Ascending aorta (tissue), 2 donors: ENCODE results near the gene LONP1. TPM values are rescaled to one million over a fixed set of nuclear protein-coding genes. Genes with fewer than 3 reads are reported as not detected.

Experiments
- DNase-seq, 2 donors: peaks; one replicate each; pipeline ENCODE4 v3.0.0-alpha.2; 2019; ENCODE audit warnings: low spot score in 2 of 2
- H3K27ac ChIP-seq, 2 donors: fragments of 200-600 bp; sonication (generic); one replicate each; pipeline ENCODE4 v1.5.1; 2016 to 2017; ENCODE audit warnings: mild to moderate bottlenecking in 1 of 2
- H3K27me3 ChIP-seq: fragments of 200-600 bp; sonication (generic); one replicate; pipeline ENCODE4 v1.5.1; 2017
- H3K36me3 ChIP-seq, 2 donors: fragments of 200-600 bp; sonication (generic); one replicate each; pipeline ENCODE4 v1.5.1; 2016
- H3K4me1 ChIP-seq, 2 donors: fragments of 200-600 bp; sonication (generic); one replicate each; pipeline ENCODE4 v1.5.1; 2016 to 2017; ENCODE audit warnings: mild to moderate bottlenecking in 1 of 2
- H3K4me3 ChIP-seq, 2 donors: fragments of 200-600 bp; sonication (generic); one replicate each; pipeline ENCODE4 v1.5.1; 2016 to 2017; ENCODE audit warnings: mild to moderate bottlenecking in 1 of 2
- H3K9me3 ChIP-seq, 2 donors: fragments of 200-600 bp; sonication (generic); one replicate each; pipeline ENCODE4 v1.5.1; 2016
- intact Hi-C: fragments of 100-400 bp; cut with DNase I; formaldehyde crosslinking; loops from one replicate; pipeline ENCODE4 v1.15.1; 2023
- total RNA-seq: library from RNA; depleted of rRNA; stranded (reverse); fragments of >200 nt; gene quantifications from one replicate; pipeline ENCODE4 v1.1.0, GENCODE V29; 2016
- TF ChIP-seq, protein P1 (sequence below), 3 experiments: fragments of 200-600 bp in 2 of 3; fragments of 450-650 bp in 1 of 3; sonication (generic) in 2 of 3; IDR thresholded peaks; one replicate each; pipeline ENCODE4 v1.5.1; 2016 to 2019; ENCODE audit warnings: antibody characterized with exemption in 3 of 3, mild to moderate bottlenecking in 1 of 3, moderate library complexity in 1 of 3

The LONP1 gene
- total RNA-seq, 1 donor from 2014 or later: 60.0 TPM

DNA sequence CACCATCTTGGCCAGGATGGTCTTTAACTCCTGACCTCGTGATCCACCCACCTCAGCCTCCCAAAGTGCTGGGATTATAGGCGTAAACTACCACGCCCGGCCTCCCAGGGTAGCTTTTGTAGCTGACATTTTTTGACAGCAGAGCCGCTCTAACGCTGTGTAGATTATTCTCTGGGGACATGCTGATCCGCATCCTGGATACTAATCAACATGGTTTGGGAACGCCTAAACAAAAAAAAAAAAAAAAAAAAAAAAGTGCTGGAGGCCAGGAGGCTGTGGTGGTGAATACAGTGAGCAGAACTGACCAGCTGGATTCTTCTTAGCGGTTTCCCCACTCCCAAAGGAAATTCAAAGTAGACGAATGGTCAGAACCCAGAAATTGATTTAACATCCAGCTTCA, 5.1 kb downstream of the LONP1 start:
- Histone ChIP-seq H3K27me3 (no peaks in the 10 kb centered on the region), H3K36me3 (peaks cover 34 to 47% of the 10 kb centered on the region in 2 donors), H3K4me3 (no peak overlapping the region), H3K9me3 (no peaks in the 10 kb centered on the region), H3K4me1 (peaks cover 5 to 13% of the 10 kb centered on the region in 2 donors), H3K27ac (no peak overlapping the region)
- TF ChIP-seq, protein P1, sequence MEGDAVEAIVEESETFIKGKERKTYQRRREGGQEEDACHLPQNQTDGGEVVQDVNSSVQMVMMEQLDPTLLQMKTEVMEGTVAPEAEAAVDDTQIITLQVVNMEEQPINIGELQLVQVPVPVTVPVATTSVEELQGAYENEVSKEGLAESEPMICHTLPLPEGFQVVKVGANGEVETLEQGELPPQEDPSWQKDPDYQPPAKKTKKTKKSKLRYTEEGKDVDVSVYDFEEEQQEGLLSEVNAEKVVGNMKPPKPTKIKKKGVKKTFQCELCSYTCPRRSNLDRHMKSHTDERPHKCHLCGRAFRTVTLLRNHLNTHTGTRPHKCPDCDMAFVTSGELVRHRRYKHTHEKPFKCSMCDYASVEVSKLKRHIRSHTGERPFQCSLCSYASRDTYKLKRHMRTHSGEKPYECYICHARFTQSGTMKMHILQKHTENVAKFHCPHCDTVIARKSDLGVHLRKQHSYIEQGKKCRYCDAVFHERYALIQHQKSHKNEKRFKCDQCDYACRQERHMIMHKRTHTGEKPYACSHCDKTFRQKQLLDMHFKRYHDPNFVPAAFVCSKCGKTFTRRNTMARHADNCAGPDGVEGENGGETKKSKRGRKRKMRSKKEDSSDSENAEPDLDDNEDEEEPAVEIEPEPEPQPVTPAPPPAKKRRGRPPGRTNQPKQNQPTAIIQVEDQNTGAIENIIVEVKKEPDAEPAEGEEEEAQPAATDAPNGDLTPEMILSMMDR (IDR thresholded peaks at IDR 0.05): no peak
- intact Hi-C loops: no loop called here
- DNase-seq: no peak

DNA sequence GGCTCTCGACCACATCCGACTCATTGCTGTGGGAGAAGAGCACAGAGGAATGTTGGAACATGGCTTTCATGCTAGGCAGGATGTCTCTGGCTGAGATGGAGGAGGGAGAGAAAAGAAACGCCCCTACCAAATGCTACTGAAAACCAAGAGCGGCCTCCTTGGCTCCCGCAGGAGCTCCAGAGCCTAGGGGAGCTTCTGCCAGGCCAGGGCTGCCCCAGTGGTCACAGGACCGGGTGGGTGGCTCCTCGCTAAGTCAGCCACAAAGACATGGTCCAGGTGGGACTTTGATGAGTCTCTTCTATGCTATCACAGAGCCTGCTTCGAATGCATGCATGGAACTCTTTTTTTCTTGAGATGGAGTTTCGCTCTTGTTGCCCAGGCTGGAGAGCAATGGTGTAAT, 6.7 kb downstream of the LONP1 start:
- no peak for DNase-seq
- intact Hi-C loops: no loop called here
- no peak overlapping the region for H3K27ac ChIP-seq
- no peaks in the 10 kb centered on the region for H3K27me3 ChIP-seq
- H3K36me3 ChIP-seq: peaks cover 43 to 62% of the 10 kb centered on the region in 2 donors
- no peaks in the 10 kb centered on the region for H3K9me3 ChIP-seq
- TF ChIP-seq, protein P1 (IDR thresholded peaks at IDR 0.05): no peak
- peaks cover 0 to 3% of the 10 kb centered on the region in 2 donors for H3K4me1 ChIP-seq
- H3K4me3 ChIP-seq: no peak overlapping the region

DNA sequence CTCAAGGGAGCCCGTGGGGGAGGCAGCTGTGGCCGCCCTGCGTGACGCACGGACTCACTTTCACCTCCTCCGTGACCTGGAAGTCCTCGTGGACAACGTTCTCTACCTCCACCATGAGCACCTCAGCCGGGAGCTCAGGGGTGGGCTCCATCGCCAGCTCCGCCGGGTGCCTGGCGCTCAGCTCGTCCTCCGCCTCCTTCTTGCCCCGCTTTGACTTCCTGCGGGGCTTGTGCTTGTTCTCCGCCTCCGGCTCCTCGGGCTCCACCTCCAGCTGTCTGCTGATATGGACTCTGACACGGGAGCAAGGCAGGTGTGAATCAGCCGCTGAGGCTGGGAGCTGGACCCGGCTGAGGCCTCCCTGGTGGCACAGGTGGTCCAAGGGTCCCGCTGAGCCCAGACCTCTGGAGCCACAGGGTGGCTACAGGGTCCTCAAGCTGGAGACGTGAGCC, 8.2 kb downstream of the LONP1 start:
- no peak overlapping the region for H3K4me3 ChIP-seq
- H3K27me3 ChIP-seq: no peaks in the 10 kb centered on the region
- DNase-seq: no peak
- TF ChIP-seq, protein P1 (IDR thresholded peaks at IDR 0.05): no peak
- H3K9me3 ChIP-seq: no peaks in the 10 kb centered on the region
- intact Hi-C loops: no loop called here
- H3K36me3 ChIP-seq: peaks cover 58 to 73% of the 10 kb centered on the region in 2 donors
- no peak overlapping the region for H3K27ac ChIP-seq
- no peaks in the 10 kb centered on the region for H3K4me1 ChIP-seq

DNA sequence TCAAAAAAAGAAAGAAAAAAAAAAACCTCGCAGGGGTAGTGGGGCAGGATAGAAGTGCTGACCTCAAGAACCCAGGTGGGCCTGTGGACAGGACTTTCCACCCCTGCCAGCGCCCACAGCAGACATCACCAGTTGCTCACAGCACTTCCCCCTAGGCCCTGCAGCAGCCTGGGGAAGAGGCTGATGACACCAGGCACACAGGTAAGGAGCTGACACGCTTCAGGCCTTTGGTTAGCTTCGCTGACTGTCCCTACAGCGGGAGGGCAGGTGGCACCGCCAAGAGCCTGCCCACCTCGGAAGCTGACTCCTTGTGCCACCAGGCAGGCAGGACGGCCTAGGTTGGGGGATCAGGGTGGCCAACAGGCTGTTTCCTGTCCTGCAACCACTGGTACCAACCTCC, 8.9 kb downstream of the LONP1 start:
- H3K9me3 ChIP-seq: no peaks in the 10 kb centered on the region
- H3K4me1 ChIP-seq: no peaks in the 10 kb centered on the region
- intact Hi-C loops: no loop called here
- no peaks in the 10 kb centered on the region for H3K27me3 ChIP-seq
- peaks cover 64 to 80% of the 10 kb centered on the region in 2 donors for H3K36me3 ChIP-seq
- no peak overlapping the region for H3K27ac ChIP-seq
- TF ChIP-seq, protein P1 (IDR thresholded peaks at IDR 0.05): no peak
- DNase-seq: no peak
- H3K4me3 ChIP-seq: no peak overlapping the region

DNA sequence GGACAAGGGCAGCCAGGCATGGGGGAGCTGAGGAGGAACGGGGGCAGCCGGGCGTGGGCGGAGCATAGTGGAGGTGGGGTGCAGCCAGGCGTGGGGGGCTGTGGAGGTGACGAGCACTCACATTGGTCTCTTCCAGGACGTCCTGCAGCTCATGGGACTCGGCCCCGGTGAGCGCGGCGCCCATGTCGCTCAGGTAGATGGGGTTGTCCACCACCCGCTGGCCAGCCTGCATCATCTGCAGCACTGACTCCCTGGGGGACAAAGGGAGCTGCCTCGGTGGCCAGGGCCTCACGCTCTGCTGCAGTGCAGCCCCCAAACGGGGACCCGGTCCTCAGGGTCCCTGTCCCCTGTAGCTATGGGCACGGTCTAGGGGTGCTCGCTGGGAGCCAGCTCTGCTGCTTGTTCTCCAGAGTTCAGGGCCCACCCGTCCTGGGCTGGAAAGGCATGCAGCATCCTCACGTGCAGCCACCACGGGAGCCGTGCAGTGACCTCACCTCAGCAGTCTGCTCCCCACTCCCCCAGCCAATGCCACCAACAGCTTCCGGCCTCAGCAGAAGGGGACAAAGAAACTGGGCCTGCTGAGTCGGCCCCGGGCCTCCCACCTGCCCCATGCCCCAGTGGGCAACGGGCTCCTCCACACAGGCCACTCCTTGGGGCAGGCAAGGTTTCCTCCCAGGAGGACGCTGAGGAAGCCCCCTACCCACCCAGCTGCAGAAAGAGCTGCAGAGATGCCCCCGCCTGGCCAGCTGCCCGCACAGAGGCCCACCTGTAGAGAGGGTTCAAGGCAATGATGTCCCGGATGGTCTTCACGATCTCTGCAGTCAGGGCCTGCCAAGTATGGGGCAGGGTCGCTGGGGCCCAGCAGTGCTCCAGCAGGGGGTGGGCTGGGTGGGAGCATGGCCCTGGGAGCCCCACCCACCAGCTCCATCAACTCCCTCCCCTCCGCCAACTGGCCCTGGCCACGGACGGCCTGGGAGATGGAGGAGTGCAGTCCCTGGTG, 12.1 kb downstream of the LONP1 start:
- no peaks in the 10 kb centered on the region for H3K9me3 ChIP-seq
- H3K27me3 ChIP-seq: no peaks in the 10 kb centered on the region
- no peak overlapping the region for H3K27ac ChIP-seq
- peaks cover 80 to 95% of the 10 kb centered on the region in 2 donors for H3K36me3 ChIP-seq
- no peaks in the 10 kb centered on the region for H3K4me1 ChIP-seq
- DNase-seq: no peak
- no peak overlapping the region for H3K4me3 ChIP-seq
- intact Hi-C loops: no loop called here
- TF ChIP-seq, protein P1 (IDR thresholded peaks at IDR 0.05): no peak
